ENCODE results near the gene SSTR5. TPM values are rescaled to one million over a fixed set of nuclear protein-coding genes. Genes with fewer than 3 reads are reported as not detected.
"Not testable (repeated sequence)": the region's sequence is repeated elsewhere in the genome, so short reads cannot be mapped to it uniquely, and the experiment has no call there.

Gene SSTR5
- total and polyA plus RNA-seq, 2 experiments from 2014 or later, result 0.77 to 1.3 TPM

GRCh38 chr16:1082952-1083675 is 10.6 kb downstream of the SSTR5 start:
- Histone ChIP-seq H3K9me2 (replicated peaks; ENCODE audit: insufficient read depth) (no peaks in the 10 kb centered on the region), H2AFZ (no peak overlapping the region), H3K27ac (no peak overlapping the region), H4K20me1 (ENCODE audit: insufficient read depth, poor library complexity, severe bottlenecking) (no peaks in the 10 kb centered on the region), H3K27me3 (no peaks in the 10 kb centered on the region), H3K4me2 (no peak overlapping the region), H3K4me3 (no peak overlapping the region), H3K79me2 (no peaks in the 10 kb centered on the region), H3K36me3 (replicated peaks; ENCODE audit: insufficient read depth, low read depth) (no peaks in the 10 kb centered on the region), H3K4me1 (ENCODE audit: insufficient read depth) (peaks cover 10% of the 10 kb centered on the region), H3K9me3 (ENCODE audit: low read depth) (no peaks in the 10 kb centered on the region)
- DNase-seq (ENCODE audit: low spot score), result no peak
- WGBS (ENCODE audit: low lambda C conversion rate, missing lambda C conversion rate), result 71% methylated on average over 13 of the region's 34 CpGs
- TF ChIP-seq CTCF (IDR thresholded peaks at IDR 0.05; ENCODE audit: poor library complexity) (no peak), EZH2 (IDR thresholded peaks at IDR 0.05; ENCODE audit: borderline replicate concordance) (no peak), EZH2phosphoT487 (IDR thresholded peaks at IDR 0.05; ENCODE audit: low read depth, severe bottlenecking, unreplicated experiment) (no peak)

GRCh38 chr16:1084971-1085370 is 12.4 kb downstream of the SSTR5 start:
- no peaks in the 10 kb centered on the region for H3K27me3 ChIP-seq

GRCh38 chr16:1086443-1086842 is 13.9 kb downstream of the SSTR5 start:
- DNase-seq (ENCODE audit: low spot score); H3K9me3 ChIP-seq (ENCODE audit: low read depth); H3K27me3 ChIP-seq; H3K27ac ChIP-seq; H2AFZ ChIP-seq; H3K4me2 ChIP-seq; H3K79me2 ChIP-seq; H3K4me3 ChIP-seq; H3K9me2 ChIP-seq (replicated peaks; ENCODE audit: insufficient read depth); H3K36me3 ChIP-seq (replicated peaks; ENCODE audit: insufficient read depth, low read depth); H4K20me1 ChIP-seq (ENCODE audit: insufficient read depth, poor library complexity, severe bottlenecking): not testable (repeated sequence)
- WGBS (ENCODE audit: low lambda C conversion rate, missing lambda C conversion rate), result 91% methylated on average over 10 of the region's 10 CpGs
- H3K4me1 ChIP-seq (ENCODE audit: insufficient read depth), result peaks cover 30% of the 10 kb centered on the region

More at GRCh38 chr16:1084971-1085370, 12.4 kb downstream of the SSTR5 start:
- 95% methylated on average over 5 of the region's 6 CpGs for WGBS (ENCODE audit: low lambda C conversion rate, missing lambda C conversion rate)
- Histone ChIP-seq H4K20me1 (ENCODE audit: insufficient read depth, poor library complexity, severe bottlenecking) (no peaks in the 10 kb centered on the region), H3K27ac (no peak overlapping the region), H3K9me2 (replicated peaks; ENCODE audit: insufficient read depth) (no peaks in the 10 kb centered on the region), H3K4me3 (no peak overlapping the region), H2AFZ (no peak overlapping the region), H3K79me2 (no peaks in the 10 kb centered on the region), H3K4me1 (ENCODE audit: insufficient read depth) (peaks cover 18% of the 10 kb centered on the region), H3K4me2 (no peak overlapping the region), H3K9me3 (ENCODE audit: low read depth) (no peaks in the 10 kb centered on the region), H3K36me3 (replicated peaks; ENCODE audit: insufficient read depth, low read depth) (no peaks in the 10 kb centered on the region)
- TF ChIP-seq EZH2 (IDR thresholded peaks at IDR 0.05; ENCODE audit: borderline replicate concordance) (no peak), CTCF (IDR thresholded peaks at IDR 0.05; ENCODE audit: poor library complexity) (no peak), EZH2phosphoT487 (IDR thresholded peaks at IDR 0.05; ENCODE audit: low read depth, severe bottlenecking, unreplicated experiment) (no peak)
- no peak for DNase-seq (ENCODE audit: low spot score)

GRCh38 chr16:1088295-1089170 is 16.0 kb downstream of the SSTR5 start:
- H3K9me3 ChIP-seq (ENCODE audit: low read depth), result no peaks in the 10 kb centered on the region
- H3K79me2 ChIP-seq, result no peaks in the 10 kb centered on the region
- H3K36me3 ChIP-seq (replicated peaks; ENCODE audit: insufficient read depth, low read depth), result no peaks in the 10 kb centered on the region
- no peak for TF ChIP-seq EZH2 (IDR thresholded peaks at IDR 0.05; ENCODE audit: borderline replicate concordance)
- no peak for TF ChIP-seq CTCF (IDR thresholded peaks at IDR 0.05; ENCODE audit: poor library complexity)
- no peak overlapping the region for H3K4me3 ChIP-seq
- no peaks in the 10 kb centered on the region for H3K9me2 ChIP-seq (replicated peaks; ENCODE audit: insufficient read depth)
- 57% methylated on average over 39 of the region's 40 CpGs for WGBS (ENCODE audit: low lambda C conversion rate, missing lambda C conversion rate)
- no peak overlapping the region for H2AFZ ChIP-seq
- H3K27ac ChIP-seq, result no peak overlapping the region
- H3K4me1 ChIP-seq (ENCODE audit: insufficient read depth), result peaks cover 27% of the 10 kb centered on the region
- no peaks in the 10 kb centered on the region for H3K27me3 ChIP-seq
- no peak for DNase-seq (ENCODE audit: low spot score)
- H4K20me1 ChIP-seq (ENCODE audit: insufficient read depth, poor library complexity, severe bottlenecking), result no peaks in the 10 kb centered on the region
- H3K4me2 ChIP-seq, result peak overlapping the region; percentile 78

Data from hepatocyte (in vitro differentiated cells).